Mucosa of stomach (tissue), 1 donor: ENCODE results near the gene PTPRS.
"Not testable (repeated sequence)": the region's sequence is repeated elsewhere in the genome, so short reads cannot be mapped to it uniquely, and the experiment has no call there.

Experiments used
- H3K27me3 ChIP-seq: one replicate; pipeline ENCODE4 v1.7.0; 2013; ENCODE audit warnings: mild to moderate bottlenecking, low read length; ENCODE audit not compliant: control insufficient read depth, insufficient read depth
- H3K36me3 ChIP-seq: one replicate; pipeline ENCODE4 v1.7.0; 2013; ENCODE audit warnings: low read length; ENCODE audit not compliant: control insufficient read depth, insufficient read depth
- H3K4me1 ChIP-seq: one replicate; pipeline ENCODE4 v1.7.0; 2013; ENCODE audit warnings: mild to moderate bottlenecking, low read length; ENCODE audit not compliant: control insufficient read depth, insufficient read depth
- H3K4me3 ChIP-seq: one replicate; pipeline ENCODE4 v1.7.0; 2013; ENCODE audit warnings: low read length
- H3K9ac ChIP-seq: one replicate; pipeline ENCODE4 v1.7.0; 2013; ENCODE audit warnings: mild to moderate bottlenecking, low read length, moderate library complexity
- H3K9me3 ChIP-seq: one replicate; pipeline ENCODE4 v1.7.0; 2013; ENCODE audit warnings: mild to moderate bottlenecking, low read length, moderate library complexity; ENCODE audit not compliant: control insufficient read depth
- donor health status: Pancreatic carcinoma.

Gene PTPRS

GRCh38 chr19:5364674-5365073 is 24.1 kb upstream of the PTPRS start:
- no peaks in the 10 kb centered on the region for H3K9me3 ChIP-seq
- H3K4me1 ChIP-seq: no peaks in the 10 kb centered on the region
- H3K36me3 ChIP-seq: no peaks in the 10 kb centered on the region
- H3K27me3 ChIP-seq: peaks cover under 1% of the 10 kb centered on the region
- no peak overlapping the region for H3K9ac ChIP-seq
- no peak overlapping the region for H3K4me3 ChIP-seq

- H3K27me3 ChIP-seq, H3K36me3 ChIP-seq, H3K4me3 ChIP-seq, H3K9ac ChIP-seq, H3K4me1 ChIP-seq, H3K9me3 ChIP-seq: not testable (repeated sequence)
Observed at GRCh38 chr19:5361839-5362238, 21.2 kb upstream of the PTPRS start.

- Histone ChIP-seq H3K36me3 (no peaks in the 10 kb centered on the region), H3K4me3 (no peak overlapping the region), H3K9ac (no peak overlapping the region), H3K27me3 (peaks cover 5% of the 10 kb centered on the region), H3K9me3 (no peaks in the 10 kb centered on the region), H3K4me1 (no peaks in the 10 kb centered on the region)
Observed at GRCh38 chr19:5361407-5361806, 20.8 kb upstream of the PTPRS start.

- Histone ChIP-seq H3K36me3 (no peaks in the 10 kb centered on the region), H3K27me3 (peaks cover 6% of the 10 kb centered on the region), H3K9ac (no peak overlapping the region), H3K4me1 (no peaks in the 10 kb centered on the region), H3K9me3 (no peaks in the 10 kb centered on the region), H3K4me3 (no peak overlapping the region)
Observed at GRCh38 chr19:5360003-5360780, 19.6 kb upstream of the PTPRS start.

- H3K36me3 ChIP-seq: no peaks in the 10 kb centered on the region
- H3K27me3 ChIP-seq: peaks cover 6% of the 10 kb centered on the region
- H3K9me3 ChIP-seq: no peaks in the 10 kb centered on the region
Observed at GRCh38 chr19:5358173-5358800, 17.7 kb upstream of the PTPRS start.

GRCh38 chr19:5357584-5357983 is 17.0 kb upstream of the PTPRS start:
- peaks cover 6% of the 10 kb centered on the region for H3K27me3 ChIP-seq
- H3K36me3 ChIP-seq: no peaks in the 10 kb centered on the region
- H3K9me3 ChIP-seq: no peaks in the 10 kb centered on the region
- H3K9ac ChIP-seq: no peak overlapping the region
- no peaks in the 10 kb centered on the region for H3K4me1 ChIP-seq
- no peak overlapping the region for H3K4me3 ChIP-seq

More at GRCh38 chr19:5358173-5358800, 17.7 kb upstream of the PTPRS start:
- Histone ChIP-seq H3K9ac (no peak overlapping the region), H3K4me3 (no peak overlapping the region), H3K4me1 (no peaks in the 10 kb centered on the region)

GRCh38 chr19:5356918-5357317 is 16.3 kb upstream of the PTPRS start:
- no peaks in the 10 kb centered on the region for H3K4me1 ChIP-seq
- H3K27me3 ChIP-seq: peaks cover 8% of the 10 kb centered on the region
- H3K9me3 ChIP-seq: no peaks in the 10 kb centered on the region
- no peak overlapping the region for H3K4me3 ChIP-seq
- no peak overlapping the region for H3K9ac ChIP-seq
- H3K36me3 ChIP-seq: no peaks in the 10 kb centered on the region

GRCh38 chr19:5356428-5356827 is 15.8 kb upstream of the PTPRS start:
- no peak overlapping the region for H3K9ac ChIP-seq
- peaks cover 12% of the 10 kb centered on the region for H3K27me3 ChIP-seq
- no peaks in the 10 kb centered on the region for H3K9me3 ChIP-seq
- no peaks in the 10 kb centered on the region for H3K36me3 ChIP-seq
- no peaks in the 10 kb centered on the region for H3K4me1 ChIP-seq
- no peak overlapping the region for H3K4me3 ChIP-seq

- no peaks in the 10 kb centered on the region for H3K9me3 ChIP-seq
- no peaks in the 10 kb centered on the region for H3K4me1 ChIP-seq
- no peak overlapping the region for H3K9ac ChIP-seq
- no peak overlapping the region for H3K4me3 ChIP-seq
- H3K36me3 ChIP-seq: no peaks in the 10 kb centered on the region
- peaks cover 12% of the 10 kb centered on the region for H3K27me3 ChIP-seq
Observed at GRCh38 chr19:5355693-5356092, 15.1 kb upstream of the PTPRS start.

GRCh38 chr19:5355076-5355475 is 14.5 kb upstream of the PTPRS start:
- Histone ChIP-seq H3K9me3 (no peaks in the 10 kb centered on the region), H3K36me3 (no peaks in the 10 kb centered on the region), H3K4me3 (no peak overlapping the region), H3K27me3 (peaks cover 12% of the 10 kb centered on the region), H3K4me1 (no peaks in the 10 kb centered on the region), H3K9ac (no peak overlapping the region)

- no peaks in the 10 kb centered on the region for H3K36me3 ChIP-seq
- H3K9ac ChIP-seq: no peak overlapping the region
- H3K9me3 ChIP-seq: no peaks in the 10 kb centered on the region
- H3K27me3 ChIP-seq: peaks cover 12% of the 10 kb centered on the region
- H3K4me1 ChIP-seq: no peaks in the 10 kb centered on the region
- no peak overlapping the region for H3K4me3 ChIP-seq
Observed at GRCh38 chr19:5354403-5354802, 13.8 kb upstream of the PTPRS start.

GRCh38 chr19:5352229-5352763 is 11.7 kb upstream of the PTPRS start:
- Histone ChIP-seq H3K4me3 (no peak overlapping the region), H3K36me3 (no peaks in the 10 kb centered on the region), H3K4me1 (no peaks in the 10 kb centered on the region), H3K9ac (no peak overlapping the region), H3K9me3 (no peaks in the 10 kb centered on the region), H3K27me3 (peaks cover 8% of the 10 kb centered on the region)
